HEK293 (cell line): ENCODE results near the gene KCNK15.

Source experiments
- CTCF ChIA-PET: fragments of 350-600 bp; formaldehyde crosslinking; extraction: SDS; loops from one replicate; lab custom pipeline; 2021; ENCODE audit warnings: antibody characterized with exemption; lab: Yijun Ruan, JAX
- POLR2A ChIA-PET: fragments of 300-600 bp; formaldehyde crosslinking; extraction: SDS; loops from one replicate; lab custom pipeline; 2020; ENCODE audit warnings: antibody characterized with exemption, inconsistent platforms; lab: Yijun Ruan, JAX
- H3K27ac ChIP-seq: fragments of 200-500 bp; sonication (Bioruptor generic); 2 replicates; pipeline ENCODE4 v1.5.1; 2014; ENCODE audit warnings: low read depth, low read length, control low read depth, inconsistent platforms; ENCODE audit errors: extremely low read depth
- H3K36me3 ChIP-seq, 2 experiments: fragments of 200-500 bp in 1 of 2; sonication (Bioruptor generic) in 1 of 2; 1 replicate in 1 of 2; 2 replicates in 1 of 2; pipeline ENCODE4 v1.5.1; 2014 to 2017; ENCODE audit warnings: inconsistent platforms in 2 of 2, low read length in 2 of 2; ENCODE audit not compliant: control insufficient read depth in 2 of 2, insufficient read depth in 1 of 2
- H3K4me1 ChIP-seq: fragments of 200-500 bp; sonication (Bioruptor generic); 2 replicates; pipeline ENCODE4 v1.5.1; 2014; ENCODE audit warnings: mild to moderate bottlenecking, low read length, inconsistent platforms; ENCODE audit not compliant: control insufficient read depth, insufficient read depth
- H3K4me3 ChIP-seq: 2 replicates; pipeline ENCODE4 v1.5.1; 2011; ENCODE audit warnings: low read depth, mild to moderate bottlenecking, control low read depth, low read length, moderate library complexity
- H3K9me3 ChIP-seq: fragments of 200-500 bp; sonication (Bioruptor generic); 2 replicates; pipeline ENCODE4 v1.5.1; 2014; ENCODE audit warnings: low read depth, low read length, inconsistent platforms; ENCODE audit not compliant: control insufficient read depth, insufficient read depth
- BCL6B ChIP-seq: fragments of 450-650 bp; formaldehyde crosslinking; IDR thresholded peaks from 2 replicates; pipeline ENCODE4 v1.5.1; 2017; ENCODE audit warnings: missing biosample characterization, missing genetic modification characterization
- HIC1 ChIP-seq: fragments of 450-650 bp; formaldehyde crosslinking; IDR thresholded peaks from 2 replicates; pipeline ENCODE4 v1.5.1; 2016; ENCODE audit warnings: missing biosample characterization, missing genetic modification characterization
- IKZF3 ChIP-seq: fragments of 450-650 bp; IDR thresholded peaks from 2 replicates; pipeline ENCODE4 v1.5.0; 2018; ENCODE audit warnings: missing biosample characterization, mild to moderate bottlenecking, missing genetic modification characterization, moderate library complexity
- PATZ1 ChIP-seq: fragments of 450-650 bp; formaldehyde crosslinking; IDR thresholded peaks from 2 replicates; pipeline ENCODE4 v1.5.1; 2016; ENCODE audit warnings: missing biosample characterization, missing genetic modification characterization
- REPIN1 ChIP-seq: fragments of 450-650 bp; formaldehyde crosslinking; IDR thresholded peaks from 2 replicates; pipeline ENCODE4 v1.5.1; 2017; ENCODE audit warnings: missing biosample characterization, missing genetic modification characterization, low read depth
- REST ChIP-seq: fragments of 450-650 bp; formaldehyde crosslinking; IDR thresholded peaks from 2 replicates; pipeline ENCODE4 v1.5.1; 2016; ENCODE audit warnings: missing biosample characterization, missing genetic modification characterization
- ZBTB49 ChIP-seq: fragments of 450-650 bp; formaldehyde crosslinking; IDR thresholded peaks from 2 replicates; pipeline ENCODE4 v1.5.1; 2016; ENCODE audit warnings: missing biosample characterization, missing genetic modification characterization, low read depth
- ZNF114 ChIP-seq: fragments of 450-650 bp; formaldehyde crosslinking; IDR thresholded peaks from 2 replicates; pipeline ENCODE4 v1.5.0; 2017; ENCODE audit warnings: missing biosample characterization, missing genetic modification characterization
- ZNF175 ChIP-seq: fragments of 450-650 bp; formaldehyde crosslinking; IDR thresholded peaks from 2 replicates; pipeline ENCODE4 v1.5.1; 2016; ENCODE audit warnings: missing biosample characterization, missing genetic modification characterization
- ZNF202 ChIP-seq: fragments of 450-650 bp; formaldehyde crosslinking; IDR thresholded peaks from 2 replicates; pipeline ENCODE4 v1.5.1; 2016; ENCODE audit warnings: missing biosample characterization, missing genetic modification characterization, borderline replicate concordance
- ZNF221 ChIP-seq: fragments of 450-650 bp; formaldehyde crosslinking; IDR thresholded peaks from 2 replicates; pipeline ENCODE4 v1.5.1; 2017; ENCODE audit warnings: missing biosample characterization, missing genetic modification characterization, borderline replicate concordance
- ZNF266 ChIP-seq: fragments of 450-650 bp; formaldehyde crosslinking; IDR thresholded peaks from 2 replicates; pipeline ENCODE4 v1.5.1; 2016; ENCODE audit warnings: missing biosample characterization, missing genetic modification characterization, low read depth
- ZNF391 ChIP-seq: fragments of 450-650 bp; formaldehyde crosslinking; IDR thresholded peaks from 2 replicates; pipeline ENCODE4 v1.5.1; 2016; ENCODE audit warnings: low read depth, missing biosample characterization, missing genetic modification characterization, borderline replicate concordance
- ZNF394 ChIP-seq: fragments of 450-650 bp; formaldehyde crosslinking; IDR thresholded peaks from 2 replicates; pipeline ENCODE4 v1.5.1; 2016; ENCODE audit warnings: missing biosample characterization, missing genetic modification characterization, mild to moderate bottlenecking, moderate library complexity, borderline replicate concordance
- ZNF404 ChIP-seq: fragments of 450-650 bp; formaldehyde crosslinking; IDR thresholded peaks from 2 replicates; pipeline ENCODE4 v1.5.1; 2017; ENCODE audit warnings: missing biosample characterization, missing genetic modification characterization
- ZNF416 ChIP-seq: fragments of 450-650 bp; formaldehyde crosslinking; IDR thresholded peaks from 2 replicates; pipeline ENCODE4 v1.5.1; 2016; ENCODE audit warnings: missing biosample characterization, missing genetic modification characterization
- ZNF433 ChIP-seq: fragments of 450-650 bp; formaldehyde crosslinking; IDR thresholded peaks from 2 replicates; pipeline ENCODE4 v1.5.1; 2016; ENCODE audit warnings: missing biosample characterization, missing genetic modification characterization, low read depth
- ZNF510 ChIP-seq: fragments of 450-650 bp; formaldehyde crosslinking; IDR thresholded peaks from 2 replicates; pipeline ENCODE4 v1.5.1; 2018; ENCODE audit warnings: mild to moderate bottlenecking, missing genetic modification characterization, missing biosample characterization; ENCODE audit not compliant: insufficient replicate concordance
- ZNF560 ChIP-seq: fragments of 450-650 bp; formaldehyde crosslinking; IDR thresholded peaks from 2 replicates; pipeline ENCODE4 v1.5.1; 2017; ENCODE audit warnings: missing biosample characterization, missing genetic modification characterization, borderline replicate concordance
- ZNF658 ChIP-seq: fragments of 450-650 bp; formaldehyde crosslinking; IDR thresholded peaks from 2 replicates; pipeline ENCODE4; 2016; ENCODE audit warnings: missing biosample characterization, missing genetic modification characterization
- ZNF660 ChIP-seq: fragments of 450-650 bp; IDR thresholded peaks from 2 replicates; pipeline ENCODE4 v1.5.1; 2018; ENCODE audit warnings: missing biosample characterization, mild to moderate bottlenecking, missing genetic modification characterization
- ZNF664 ChIP-seq: fragments of 450-650 bp; formaldehyde crosslinking; IDR thresholded peaks from 2 replicates; pipeline ENCODE4 v1.5.1; 2016; ENCODE audit warnings: missing biosample characterization, missing genetic modification characterization
- ZNF677 ChIP-seq: fragments of 450-650 bp; IDR thresholded peaks from 2 replicates; pipeline ENCODE4 v1.5.0; 2018; ENCODE audit warnings: missing biosample characterization, mild to moderate bottlenecking, missing genetic modification characterization, moderate library complexity
- ZSCAN30 ChIP-seq: fragments of 450-650 bp; IDR thresholded peaks from 2 replicates; pipeline ENCODE4 v1.5.1; 2018; ENCODE audit warnings: missing biosample characterization, mild to moderate bottlenecking, missing genetic modification characterization, moderate library complexity
- ZXDB ChIP-seq: fragments of 450-650 bp; formaldehyde crosslinking; IDR thresholded peaks from 2 replicates; pipeline ENCODE4 v1.5.1; 2016; ENCODE audit warnings: missing biosample characterization, missing genetic modification characterization

Gene KCNK15

GRCh38 chr20:44701858-44702256 is 43.8 kb upstream of the KCNK15 start:
- no peak overlapping the region for H3K27ac ChIP-seq
- CTCF ChIA-PET = interaction anchor here (0.6 to 1.1 kb wide), 3 partner anchors 9 to 1253 kb away, joined by 3 to 7 read pairs (median 3); no protein-coding TSS in a partner anchor
- H3K9me3 ChIP-seq = no peaks in the 10 kb centered on the region
- no peak overlapping the region for H3K4me3 ChIP-seq
- no peaks in the 10 kb centered on the region for H3K36me3 ChIP-seq
- no peaks in the 10 kb centered on the region for H3K4me1 ChIP-seq
- POLR2A ChIA-PET = no interaction called here
- TF ChIP-seq PATZ1 (tag by site-specific recombination) (no peak), ZNF221 (no peak), ZNF391 (no peak), ZNF510 (no peak), BCL6B (tag by site-specific recombination) (no peak), IKZF3 (tag by site-specific recombination) (no peak), ZNF114 (no peak), ZXDB (tag by site-specific recombination) (peak; percentile 39; the same call in 1 of the 2 replicates), ZNF660 (tag by site-specific recombination) (no peak), REPIN1 (tag by site-specific recombination) (no peak), ZNF266 (tag by site-specific recombination) (peak; percentile 28; the same call in 1 of the 2 replicates), ZNF677 (tag by site-specific recombination) (no peak), ZNF404 (tag by site-specific recombination) (0 out of 2 replicates have a peak, but pooled peaks have one; percentile 44), ZSCAN30 (tag by site-specific recombination) (no peak), ZNF416 (tag by site-specific recombination) (no peak), ZBTB49 (tag by site-specific recombination) (no peak), HIC1 (tag by site-specific recombination) (no peak), ZNF433 (peak; percentile 40; the same call in 1 of the 2 replicates), REST (tag by site-specific recombination) (0 out of 2 replicates have a peak, but pooled peaks have one; percentile 34), ZNF664 (tag by site-specific recombination) (peak; percentile 26; the same call in 1 of the 2 replicates), ZNF560 (tag by site-specific recombination) (no peak), ZNF202 (peak; percentile 56; the same call in 1 of the 2 replicates), ZNF394 (tag by site-specific recombination) (peak; percentile 87), ZNF175 (tag by site-specific recombination) (no peak), ZNF658 (tag by site-specific recombination) (no peak)
